ENCODE measurements around the gene KRT4. TPM values are rescaled to one million over a fixed set of nuclear protein-coding genes. Genes with fewer than 3 reads are reported as not detected.

The KRT4 gene
- total RNA-seq, 4 donors from 2014 or later = 0.29 TPM; not detected in 3

- H3K36me3 ChIP-seq = no peaks in the 10 kb centered on the region
- no peak overlapping the region for H3K27ac ChIP-seq
- DNase-seq = no peak
- H3K9me3 ChIP-seq = no peaks in the 10 kb centered on the region
- TF ChIP-seq CTCF (IDR thresholded peaks at IDR 0.05) (no peak), POLR2A (IDR thresholded peaks at IDR 0.05) (no peak)
- 72 to 84% methylated on average over 3 of the region's 3 CpGs for WGBS, 2 donors
- intact Hi-C loops (cut with DNase I) = loop anchor here (10.0 kb wide), 1 partner anchor 72 kb away; the partner anchor contains the start of gene KRT78
- H3K4me1 ChIP-seq = peaks cover 6 to 9% of the 10 kb centered on the region in 2 donors
- no peak overlapping the region for H3K4me3 ChIP-seq (replicated peaks in 1 of 3)
- no peaks in the 10 kb centered on the region for H3K27me3 ChIP-seq
Measured at GRCh38 chr12:52772772-52773171, 41.1 kb downstream of the KRT4 start.

- DNase-seq = no peak
- no peak overlapping the region for H3K4me3 ChIP-seq (replicated peaks in 1 of 3)
- TF ChIP-seq CTCF (IDR thresholded peaks at IDR 0.05) (no peak), POLR2A (IDR thresholded peaks at IDR 0.05) (no peak)
- no peaks in the 10 kb centered on the region for H3K27me3 ChIP-seq
- no peaks in the 10 kb centered on the region for H3K9me3 ChIP-seq
- intact Hi-C loops (cut with DNase I) = loop anchor here (10.0 kb wide), 1 partner anchor 73 kb away; the partner anchor contains the start of gene KRT78
- H3K4me1 ChIP-seq = peaks cover 6 to 9% of the 10 kb centered on the region in 2 donors
- 93 to 96% methylated on average over 4 of the region's 4 CpGs for WGBS, 2 donors
- H3K36me3 ChIP-seq = no peaks in the 10 kb centered on the region
- H3K27ac ChIP-seq = no peak overlapping the region
Measured at GRCh38 chr12:52772188-52772587, 41.7 kb downstream of the KRT4 start.

- intact Hi-C loops (cut with DNase I) = loop anchor here (10.0 kb wide), 1 partner anchor 73 kb away; the partner anchor contains the start of gene KRT78
- TF ChIP-seq POLR2A (IDR thresholded peaks at IDR 0.05) = no peak
- H3K4me1 ChIP-seq = peaks cover 6 to 9% of the 10 kb centered on the region in 2 donors
- no peaks in the 10 kb centered on the region for H3K27me3 ChIP-seq
- H3K4me3 ChIP-seq (replicated peaks in 1 of 3) = no peak overlapping the region
- 72 to 95% methylated on average over 4 of the region's 4 CpGs for WGBS, 2 donors
- no peaks in the 10 kb centered on the region for H3K9me3 ChIP-seq
- no peaks in the 10 kb centered on the region for H3K36me3 ChIP-seq
- no peak overlapping the region for H3K27ac ChIP-seq
- DNase-seq = no peak
Measured at GRCh38 chr12:52771505-52771904, 42.4 kb downstream of the KRT4 start.

- WGBS, 2 donors = 75 to 76% methylated on average over 6 of the region's 6 CpGs
- DNase-seq = no peak
- no peaks in the 10 kb centered on the region for H3K27me3 ChIP-seq
- no peak for TF ChIP-seq CTCF (IDR thresholded peaks at IDR 0.05)
- no peak for TF ChIP-seq POLR2A (IDR thresholded peaks at IDR 0.05)
- no peak overlapping the region for H3K27ac ChIP-seq
- H3K4me1 ChIP-seq = peaks cover 6 to 9% of the 10 kb centered on the region in 2 donors
- no peaks in the 10 kb centered on the region for H3K36me3 ChIP-seq
- no peaks in the 10 kb centered on the region for H3K9me3 ChIP-seq
- intact Hi-C loops (cut with DNase I) = loop anchor here (10.0 kb wide), 1 partner anchor 74 kb away; the partner anchor contains the start of gene KRT78
- no peak overlapping the region for H3K4me3 ChIP-seq (replicated peaks in 1 of 3)
Measured at GRCh38 chr12:52771088-52771487, 42.8 kb downstream of the KRT4 start.

- TF ChIP-seq POLR2A (IDR thresholded peaks at IDR 0.05) (no peak), CTCF (IDR thresholded peaks at IDR 0.05) (no peak)
- intact Hi-C loops (cut with DNase I) = loop anchor here (10.0 kb wide), 1 partner anchor 75 kb away; the partner anchor contains the start of gene KRT78
- Histone ChIP-seq H3K27me3 (no peaks in the 10 kb centered on the region), H3K4me1 (peaks cover 6 to 7% of the 10 kb centered on the region in 2 donors), H3K36me3 (no peaks in the 10 kb centered on the region), H3K4me3 (replicated peaks in 1 of 3) (no peak overlapping the region), H3K9me3 (no peaks in the 10 kb centered on the region), H3K27ac (no peak overlapping the region)
- no peak for DNase-seq
Measured at GRCh38 chr12:52769946-52770345, 44.0 kb downstream of the KRT4 start.
